T-cell (primary cell): ENCODE measurements around the gene KDM2B. TPM values are rescaled to one million over a fixed set of nuclear protein-coding genes. Genes with fewer than 3 reads are reported as not detected.

Source experiments
- ATAC-seq, 4 experiments: fragments of 200-7000 bp in 3 of 4; fragments of 150-1000 bp in 1 of 4; cut with Tn5 transposase; replicated peaks in 1 of 4; 1 replicate in 3 of 4; 2 replicates in 1 of 4; pipeline ENCODE4 v1.10.0; 2021; ENCODE audit warnings: moderate library complexity in 3 of 4, mild to moderate bottlenecking in 2 of 4, moderate number of reproducible peaks in 1 of 4
- CTCF ChIA-PET, 2 donors: fragments of 300-600 bp; sonication (Branson Sonifier 250); formaldehyde crosslinking; loops; one replicate each; lab custom pipeline; 2022; ENCODE audit warnings: antibody characterized with exemption in 2 of 2; lab: Charles Lee
- POLR2A ChIA-PET, 2 donors: fragments of 300-600 bp; sonication (Branson Sonifier 250); formaldehyde crosslinking; loops; one replicate each; lab custom pipeline; 2022; ENCODE audit warnings: antibody characterized with exemption in 2 of 2; lab: Charles Lee
- DNase-seq, 35 experiments: peaks; one replicate each; pipeline versions ENCODE4 v3.0.0 to v3.0.0-alpha.2; 2013 to 2023
- H3K27ac ChIP-seq: one replicate; pipeline ENCODE4 v1.5.1; 2013; ENCODE audit warnings: low read length
- H3K27me3 ChIP-seq, 2 experiments: replicated peaks in 1 of 2; 1 replicate in 1 of 2; 2 replicates in 1 of 2; pipeline versions ENCODE4 v1.6.1 to v1.7.0; 2013; ENCODE audit warnings: low read length in 1 of 2, mixed read lengths in 1 of 2; ENCODE audit not compliant: control insufficient read depth in 2 of 2, insufficient read depth in 2 of 2; ENCODE audit errors: extremely low read depth in 1 of 2
- H3K36me3 ChIP-seq, 2 donors: 1 replicate in 1 of 2; 2 replicates in 1 of 2; pipeline versions ENCODE4 v1.6.1 to v1.7.0; 2013; ENCODE audit warnings: low read length in 1 of 2; ENCODE audit not compliant: control insufficient read depth in 2 of 2, insufficient read depth in 1 of 2; ENCODE audit errors: extremely low read depth in 1 of 2
- H3K4me1 ChIP-seq, 2 experiments: 1 replicate in 1 of 2; 2 replicates in 1 of 2; pipeline versions ENCODE4 v1.6.1 to v1.7.0; 2013; ENCODE audit warnings: low read length in 2 of 2, mixed read lengths in 1 of 2; ENCODE audit not compliant: insufficient read depth in 2 of 2, control insufficient read depth in 1 of 2; ENCODE audit errors: extremely low read depth in 1 of 2
- H3K4me3 ChIP-seq, 2 donors: 1 replicate in 1 of 2; 2 replicates in 1 of 2; pipeline versions ENCODE4 v1.5.1 to v1.7.0; 2013; ENCODE audit warnings: mild to moderate bottlenecking in 2 of 2, low read length in 1 of 2, moderate library complexity in 1 of 2; ENCODE audit not compliant: control insufficient read depth in 1 of 2; ENCODE audit errors: extremely low read depth in 1 of 2
- H3K9me3 ChIP-seq: 2 replicates; pipeline ENCODE4 v1.7.0; 2013
- H3K27ac Mint-ChIP-seq, 2 donors: one replicate each; pipeline ENCODE4 v1.8.0; 2020 to 2021; ENCODE audit warnings: mild to moderate bottlenecking in 2 of 2, mixed read lengths in 2 of 2
- H3K27me3 Mint-ChIP-seq, 2 donors: one replicate each; pipeline ENCODE4 v1.8.0; 2021 to 2022; ENCODE audit warnings: mixed read lengths in 2 of 2
- H3K36me3 Mint-ChIP-seq: one replicate; pipeline ENCODE4 v1.8.0; 2021; ENCODE audit warnings: mixed read lengths
- H3K4me1 Mint-ChIP-seq, 3 donors: one replicate each; pipeline ENCODE4 v1.8.0; 2020 to 2022; ENCODE audit warnings: mixed read lengths in 3 of 3, mild to moderate bottlenecking in 1 of 3
- H3K4me3 Mint-ChIP-seq, 3 donors: one replicate each; pipeline ENCODE4 v1.8.0; 2020 to 2022; ENCODE audit warnings: mild to moderate bottlenecking in 3 of 3, mixed read lengths in 3 of 3, moderate library complexity in 3 of 3
- H3K9me3 Mint-ChIP-seq, 3 donors: one replicate each; pipeline ENCODE4 v1.8.0; 2020 to 2022; ENCODE audit warnings: mixed read lengths in 3 of 3
- whole genome bisulfite sequencing: methylation state at CpG from one replicate; pipeline ENCODE4 v1.1.5; 2013; ENCODE audit warnings: missing lambda C conversion rate; ENCODE audit not compliant: insufficient coverage; 5-methylcytosine and 5-hydroxymethylcytosine counted together
- total RNA-seq, 35 experiments: library from RNA in 6 of 35; stranded (reverse) in 6 of 35; fragments of 120-200 nt in 1 of 35; gene quantifications; one replicate each; pipeline versions ENCODE4 v1.2.1 to v1.2.4 and lab custom pipeline; 2013 to 2026

The KDM2B gene
- total RNA-seq, 5 donors from 2014 or later (not counting 1 experiment from before 2014, with no cell fraction given), result 74.1 to 102 (median 95.8) TPM

DNA sequence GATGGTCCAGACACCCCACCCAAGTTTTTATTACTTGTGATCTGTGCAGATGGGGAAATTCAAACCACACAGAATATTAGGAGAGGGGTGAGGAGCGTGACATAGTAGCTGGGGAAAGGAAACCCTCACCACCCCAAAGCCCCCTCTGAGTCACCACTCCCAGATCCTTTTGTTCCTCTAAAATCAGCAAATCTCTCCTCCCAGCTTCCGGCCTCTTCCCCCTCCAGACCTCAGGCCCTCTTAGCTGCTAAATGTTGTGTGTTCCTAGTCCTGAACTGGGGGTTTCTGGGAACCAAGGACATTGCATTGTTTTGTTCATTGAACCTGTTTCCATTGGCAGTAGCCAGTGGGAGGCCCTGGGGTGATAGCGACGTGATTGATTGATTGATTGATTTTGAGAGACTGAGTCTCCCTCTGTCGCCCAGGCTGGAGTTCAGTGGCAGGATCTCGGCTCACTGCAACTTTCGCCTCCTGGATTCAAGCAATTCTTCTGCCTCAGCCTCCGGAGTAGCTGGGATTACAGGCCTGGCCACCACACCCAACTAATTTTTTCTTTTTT lies 39.6 kb upstream of the KDM2B start:
- Histone ChIP-seq H3K4me1 (peaks cover 5 to 12% of the 10 kb centered on the region in 2 experiments), H3K27ac (no peak overlapping the region), H3K4me3 (no peak overlapping the region), H3K27me3 (no peaks in the 10 kb centered on the region), H3K36me3 (no peaks in the 10 kb centered on the region), H3K9me3 (no peaks in the 10 kb centered on the region)
- DNase-seq, result no peak
- 100% methylated on average over 2 of the region's 8 CpGs for WGBS
- no peak overlapping the region for H3K4me3 Mint-ChIP-seq
- H3K36me3 Mint-ChIP-seq, result no peaks in the 10 kb centered on the region
- H3K9me3 Mint-ChIP-seq, result no peaks in the 10 kb centered on the region
- peaks cover 8 to 15% (median 9%) of the 10 kb centered on the region in 3 donors for H3K4me1 Mint-ChIP-seq
- CTCF ChIA-PET, result interaction anchor here in 1 of 2 donors (0.7 kb wide), 1 partner anchor 109 kb away, joined by 3 read pairs; no protein-coding TSS in a partner anchor
- H3K27me3 Mint-ChIP-seq, result no peaks in the 10 kb centered on the region
- H3K27ac Mint-ChIP-seq, result no peak overlapping the region
- POLR2A ChIA-PET, result no interaction called here
- ATAC-seq, result no peak

DNA sequence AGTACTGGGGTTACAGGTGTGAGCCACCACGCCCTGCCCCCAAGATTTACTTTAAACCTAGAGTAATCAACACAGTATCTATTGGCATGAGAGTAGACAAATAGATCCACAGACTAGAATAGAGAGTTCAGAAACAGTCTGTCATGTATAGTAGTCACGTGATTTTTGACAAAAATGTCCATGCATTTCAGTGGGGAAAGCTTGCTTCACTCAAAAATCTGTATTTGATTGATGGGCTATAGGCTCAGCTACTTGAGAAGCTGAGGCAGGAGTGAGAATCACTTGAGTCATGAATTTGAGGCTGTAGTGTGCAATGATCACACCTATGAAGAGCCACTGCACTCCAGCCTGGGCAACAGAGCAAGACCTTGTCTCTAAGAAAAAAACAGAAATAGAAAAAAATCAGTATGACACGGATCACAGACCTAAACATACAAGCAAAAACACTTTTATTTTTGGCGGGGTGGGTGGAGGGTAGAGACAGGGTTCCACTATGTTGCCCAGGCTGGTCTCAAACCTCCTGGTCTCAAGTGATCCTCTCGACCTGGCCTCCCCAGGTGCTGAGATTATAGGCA lies 37.9 kb upstream of the KDM2B start:
- no peak overlapping the region for H3K4me3 ChIP-seq
- ChIA-PET POLR2A (no interaction called here), CTCF (interaction anchor here in 1 of 2 donors (0.7 kb wide), 1 partner anchor 652 kb away, joined by 3 read pairs; no protein-coding TSS in a partner anchor)
- Mint-ChIP-seq H3K4me1 (peaks cover 0 to 14% (median 8%) of the 10 kb centered on the region in 3 donors), H3K36me3 (no peaks in the 10 kb centered on the region), H3K4me3 (no peak overlapping the region), H3K27ac (no peak overlapping the region), H3K9me3 (no peaks in the 10 kb centered on the region), H3K27me3 (no peaks in the 10 kb centered on the region)
- no peak overlapping the region for H3K27ac ChIP-seq
- no peaks in the 10 kb centered on the region for H3K9me3 ChIP-seq
- WGBS, result 100% methylated on average over 1 of the region's 5 CpGs
- DNase-seq, result no peak
- H3K4me1 ChIP-seq, result peaks cover 0 to 12% of the 10 kb centered on the region in 2 experiments
- H3K36me3 ChIP-seq, result no peaks in the 10 kb centered on the region
- H3K27me3 ChIP-seq, result no peaks in the 10 kb centered on the region
- no peak for ATAC-seq

DNA sequence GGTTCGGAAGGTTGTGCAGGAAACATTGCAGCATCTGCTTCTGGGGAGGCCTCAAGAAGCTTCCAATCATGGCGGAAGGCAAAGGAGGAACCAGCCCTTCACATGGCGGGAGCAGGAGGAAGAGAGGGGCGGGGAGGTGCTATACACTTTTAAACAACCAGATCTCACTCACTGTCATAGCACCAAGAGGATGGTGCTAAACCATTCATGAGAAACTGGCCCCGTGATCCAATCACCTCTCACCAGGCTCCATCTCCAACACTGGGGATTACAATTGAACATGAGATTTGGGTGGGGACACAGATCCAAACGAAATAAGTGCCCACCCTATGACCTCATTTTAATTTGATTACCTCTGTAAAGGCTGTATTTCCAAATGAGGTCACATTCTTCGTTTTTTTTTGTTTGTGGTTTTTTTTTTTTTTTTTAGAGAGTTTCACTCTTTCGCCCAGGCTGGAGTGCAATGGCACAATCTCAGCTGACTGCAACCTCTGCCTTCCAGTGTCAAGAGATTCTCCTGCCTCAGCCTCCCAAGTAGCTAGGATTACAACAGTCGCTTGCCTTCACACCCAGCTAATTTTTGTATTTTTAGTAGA lies 34.1 kb upstream of the KDM2B start:
- ATAC-seq (peak in 1 of 4 experiments; percentile 36), DNase-seq (peak in 5 of 35 experiments; percentile 13 to 37 (median 21))
- CTCF ChIA-PET, result interaction anchor here (0.6 to 1.0 kb wide), 4 partner anchors 63 to 1323 kb away, joined by 3 to 10 read pairs (median 4); partner anchors contain the start of gene RNU4-2 (in 1 of the 2)
- H3K36me3 Mint-ChIP-seq, result no peaks in the 10 kb centered on the region
- Histone ChIP-seq H3K4me3 (no peak overlapping the region), H3K36me3 (no peaks in the 10 kb centered on the region), H3K4me1 (peaks cover 0 to 15% of the 10 kb centered on the region in 2 experiments), H3K27ac (no peak overlapping the region), H3K9me3 (no peaks in the 10 kb centered on the region), H3K27me3 (no peaks in the 10 kb centered on the region)
- H3K9me3 Mint-ChIP-seq, result no peaks in the 10 kb centered on the region
- H3K27ac Mint-ChIP-seq, result no peak overlapping the region
- WGBS, result 100% methylated on average over 1 of the region's 9 CpGs
- POLR2A ChIA-PET, result interaction anchor here (0.6 to 0.7 kb wide), 3 partner anchors 8 to 213 kb away, joined by 4 to 9 read pairs (median 4); no protein-coding TSS in a partner anchor
- no peaks in the 10 kb centered on the region for H3K27me3 Mint-ChIP-seq
- peaks cover 6 to 12% (median 8%) of the 10 kb centered on the region in 3 donors for H3K4me1 Mint-ChIP-seq
- H3K4me3 Mint-ChIP-seq, result no peak overlapping the region

DNA sequence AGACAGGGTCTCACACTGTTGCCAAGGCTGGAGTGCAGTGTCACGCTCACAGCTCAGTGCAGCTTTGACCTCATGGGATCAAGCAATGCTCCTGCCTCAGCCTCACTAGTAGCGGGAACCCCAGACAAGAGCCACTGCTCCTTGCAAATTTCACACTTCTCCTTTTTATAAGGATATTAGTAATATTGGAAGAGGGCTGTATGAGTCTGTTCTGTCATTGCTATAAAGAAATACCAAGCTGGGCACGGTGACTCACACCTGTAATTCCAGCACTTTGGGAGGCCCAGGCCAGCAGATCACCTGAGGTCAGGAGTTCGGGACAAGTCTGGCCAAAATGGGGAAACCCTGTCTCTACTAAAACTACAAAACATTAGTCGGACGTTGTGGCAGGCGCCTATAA lies 32.6 kb upstream of the KDM2B start:
- ChIA-PET POLR2A (no interaction called here), CTCF (interaction anchor here in 1 of 2 donors (0.6 kb wide), 1 partner anchor 184 kb away, joined by 6 read pairs; no protein-coding TSS in a partner anchor)
- Mint-ChIP-seq H3K36me3 (no peaks in the 10 kb centered on the region), H3K9me3 (no peaks in the 10 kb centered on the region), H3K27ac (no peak overlapping the region), H3K27me3 (no peaks in the 10 kb centered on the region), H3K4me3 (no peak overlapping the region), H3K4me1 (peaks cover 6 to 12% (median 8%) of the 10 kb centered on the region in 3 donors)
- H3K27ac ChIP-seq, result no peak overlapping the region
- no peaks in the 10 kb centered on the region for H3K36me3 ChIP-seq
- H3K4me3 ChIP-seq, result no peak overlapping the region
- H3K9me3 ChIP-seq, result no peaks in the 10 kb centered on the region
- no peaks in the 10 kb centered on the region for H3K27me3 ChIP-seq
- no peak for DNase-seq
- H3K4me1 ChIP-seq, result peaks cover 0 to 15% of the 10 kb centered on the region in 2 experiments
- WGBS, result 90% methylated on average over 2 of the region's 7 CpGs
- ATAC-seq, result no peak

DNA sequence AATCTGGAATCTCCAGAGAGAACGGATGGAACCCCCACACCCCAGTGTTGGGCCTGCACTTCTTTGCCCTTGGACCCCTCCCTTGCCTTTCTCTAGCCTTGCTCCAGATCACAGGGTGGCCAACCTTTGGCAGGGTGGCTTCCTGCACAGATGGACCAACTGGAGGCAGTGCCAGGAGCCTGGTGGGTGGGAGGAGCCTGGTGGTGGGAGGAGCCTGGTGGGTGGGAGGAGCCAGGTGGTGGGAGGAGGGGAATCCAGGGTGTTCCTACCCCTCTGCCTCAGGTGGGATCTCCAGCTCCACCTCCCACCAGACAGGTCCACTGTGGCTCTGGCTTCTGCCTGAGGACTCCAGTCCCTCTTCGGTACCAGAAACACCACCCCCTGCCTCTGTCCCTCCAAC lies 30.5 kb upstream of the KDM2B start:
- H3K27me3 Mint-ChIP-seq, result no peaks in the 10 kb centered on the region
- POLR2A ChIA-PET, result no interaction called here
- no peak overlapping the region for H3K4me3 Mint-ChIP-seq
- H3K9me3 Mint-ChIP-seq, result no peaks in the 10 kb centered on the region
- CTCF ChIA-PET, result interaction anchor here (0.7 kb wide), 3 partner anchors 12 to 59 kb away, joined by 3 to 7 read pairs (median 4); no protein-coding TSS in a partner anchor
- Histone ChIP-seq H3K36me3 (no peaks in the 10 kb centered on the region), H3K27me3 (no peaks in the 10 kb centered on the region), H3K4me3 (no peak overlapping the region), H3K9me3 (no peaks in the 10 kb centered on the region), H3K27ac (no peak overlapping the region), H3K4me1 (peaks cover 0 to 15% of the 10 kb centered on the region in 2 experiments)
- peaks cover 6 to 12% (median 8%) of the 10 kb centered on the region in 3 donors for H3K4me1 Mint-ChIP-seq
- peak; percentile 23 to 63 (median 36) for ATAC-seq
- H3K36me3 Mint-ChIP-seq, result no peaks in the 10 kb centered on the region
- WGBS, result 100% methylated on average over 1 of the region's 2 CpGs
- H3K27ac Mint-ChIP-seq, result peak overlapping the region in 1 of 2 donors; percentile 34
- peak in 7 of 35 experiments; percentile 8 to 36 (median 18) for DNase-seq
